ENCODE results near the gene KCNMA1. TPM values are rescaled to one million over a fixed set of nuclear protein-coding genes. Genes with fewer than 3 reads are reported as not detected.

The KCNMA1 gene
- total and polyA plus RNA-seq, 10 of the 15 experiments (the other 5 are each of a cell fraction or from before 2014, with no cell fraction given) = 8.5 to 77.0 (median 21.3) TPM

GRCh38 chr10:77068969-77069368 lies 568.6 kb downstream of the KCNMA1 start (continued):
- no peak for TF ChIP-seq USF2 (IDR thresholded peaks at IDR 0.05; ENCODE audit: borderline replicate concordance, low read depth, low read length)
- no peak for TF ChIP-seq MLLT1 (IDR thresholded peaks at IDR 0.05)

GRCh38 chr10:77068272-77068671 lies 569.3 kb downstream of the KCNMA1 start:
- ChIA-PET RAD21 (ENCODE audit: unreplicated experiment) (no interaction called here), SMC1A (ENCODE audit: uncharacterized antibody, unreplicated experiment) (interaction anchor here (1.1 to 1.3 kb wide), 2 partner anchors 9 to 13 kb away, joined by 3 read pairs; no protein-coding TSS in a partner anchor), POLR2A (no interaction called here), CTCF (no interaction called here)
- Histone ChIP-seq H3K4me1 (ENCODE audit: control insufficient read depth, insufficient read depth, low read length) (no peaks in the 10 kb centered on the region), H3K4me3 (no peak overlapping the region), H3K9me3 (replicated peaks; ENCODE audit: control insufficient read depth, insufficient read depth, low read length) (no peaks in the 10 kb centered on the region), H3K79me2 (ENCODE audit: control insufficient read depth, insufficient read depth, low read length) (no peaks in the 10 kb centered on the region), H3K9ac (ENCODE audit: control insufficient read depth, insufficient read depth, low read length) (no peak overlapping the region), H3K4me2 (ENCODE audit: control insufficient read depth, insufficient read depth) (no peak overlapping the region), H4K20me1 (ENCODE audit: control insufficient read depth, insufficient read depth) (no peaks in the 10 kb centered on the region), H3K27me3 (replicated peaks in 1 of 2; ENCODE audit: control insufficient read depth in 2 of 2, insufficient read depth in 2 of 2, low read length in 1 of 2) (no peaks in the 10 kb centered on the region), H3K27ac (ENCODE audit: control insufficient read depth, insufficient read depth) (no peak overlapping the region), H2AFZ (ENCODE audit: control insufficient read depth, low read depth, low read length) (no peak overlapping the region), H3K36me3 (ENCODE audit: control insufficient read depth in 2 of 2, insufficient read depth in 2 of 2, low read length in 1 of 2) (no peaks in the 10 kb centered on the region)
- in situ Hi-C loops (cut with MboI) = no loop called here
- FAIRE-seq (no peak), ATAC-seq (no peak), DNase-seq (ENCODE audit: low read depth, low spot score) (no peak)
- BruUV-seq (replicated peaks) = no TSS peak
- 84% methylated on average over 4 of the region's 4 CpGs for WGBS (ENCODE audit: insufficient coverage, insufficient replicate concordance, low lambda C conversion rate, missing lambda C conversion rate)
- intact Hi-C loops (cut with micrococcal nuclease; ENCODE audit: unreplicated experiment) = no loop called here
- TF ChIP-seq ZBTB40 (IDR thresholded peaks at IDR 0.05; ENCODE audit: borderline replicate concordance) = no peak
- TF ChIP-seq POLR2AphosphoS5 (IDR thresholded peaks at IDR 0.05; ENCODE audit: low read length) = no peak
- TF ChIP-seq YBX1 (IDR thresholded peaks at IDR 0.05) = no peak
- TF ChIP-seq SUZ12 (IDR thresholded peaks at IDR 0.05; ENCODE audit: unreplicated experiment) = no peak
- no peak for TF ChIP-seq SMC3 (IDR thresholded peaks at IDR 0.05; ENCODE audit: borderline replicate concordance, low read length)
- TF ChIP-seq ZNF217 (IDR thresholded peaks at IDR 0.05) = no peak
- TF ChIP-seq ZNF592 (IDR thresholded peaks at IDR 0.05) = no peak
